ENCODE results near the gene TFCP2L1. TPM values are rescaled to one million over a fixed set of nuclear protein-coding genes. Genes with fewer than 3 reads are reported as not detected.

TFCP2L1 gene
- total RNA-seq, 1 donor from 2014 or later, result 0.02 TPM

- H3K4me3 Mint-ChIP-seq (ENCODE audit: unreplicated experiment), result no peak overlapping the region
- peak; percentile 66 for DNase-seq (ENCODE audit: low spot score)
- no peaks in the 10 kb centered on the region for H3K36me3 Mint-ChIP-seq (ENCODE audit: low read depth)
- H3K9me3 Mint-ChIP-seq (ENCODE audit: low read depth), result no peaks in the 10 kb centered on the region
- peaks cover 20% of the 10 kb centered on the region for H3K27me3 Mint-ChIP-seq (ENCODE audit: low read depth)
- no peak for TF ChIP-seq CTCF (IDR thresholded peaks at IDR 0.05)
- H3K27ac Mint-ChIP-seq (ENCODE audit: unreplicated experiment), result no peak overlapping the region
- no peaks in the 10 kb centered on the region for H3K4me1 Mint-ChIP-seq (ENCODE audit: low read depth)
These were observed 67.4 kb downstream of the TFCP2L1 start for GRCh38 chr2:121217627-121218026.

- Mint-ChIP-seq H3K4me3 (ENCODE audit: unreplicated experiment) (no peak overlapping the region), H3K36me3 (ENCODE audit: low read depth) (no peaks in the 10 kb centered on the region), H3K4me1 (ENCODE audit: low read depth) (no peaks in the 10 kb centered on the region), H3K9me3 (ENCODE audit: low read depth) (no peaks in the 10 kb centered on the region), H3K27me3 (ENCODE audit: low read depth) (peaks cover 18% of the 10 kb centered on the region), H3K27ac (ENCODE audit: unreplicated experiment) (no peak overlapping the region)
- no peak for TF ChIP-seq CTCF (IDR thresholded peaks at IDR 0.05)
- no peak for DNase-seq (ENCODE audit: low spot score)
These were observed 70.7 kb downstream of the TFCP2L1 start for GRCh38 chr2:121214296-121214695.

- no peaks in the 10 kb centered on the region for H3K9me3 Mint-ChIP-seq (ENCODE audit: low read depth)
- TF ChIP-seq CTCF (IDR thresholded peaks at IDR 0.05), result no peak
- H3K4me3 Mint-ChIP-seq (ENCODE audit: unreplicated experiment), result no peak overlapping the region
- DNase-seq (ENCODE audit: low spot score), result no peak
- H3K36me3 Mint-ChIP-seq (ENCODE audit: low read depth), result no peaks in the 10 kb centered on the region
- no peak overlapping the region for H3K27ac Mint-ChIP-seq (ENCODE audit: unreplicated experiment)
- H3K4me1 Mint-ChIP-seq (ENCODE audit: low read depth), result no peaks in the 10 kb centered on the region
- peaks cover 18% of the 10 kb centered on the region for H3K27me3 Mint-ChIP-seq (ENCODE audit: low read depth)
These were observed 71.6 kb downstream of the TFCP2L1 start for GRCh38 chr2:121213386-121213785.

GRCh38 chr2:121212661-121213325, 72.2 kb downstream of the TFCP2L1 start:
- Mint-ChIP-seq H3K27me3 (ENCODE audit: low read depth) (peaks cover 18% of the 10 kb centered on the region), H3K27ac (ENCODE audit: unreplicated experiment) (no peak overlapping the region), H3K4me1 (ENCODE audit: low read depth) (no peaks in the 10 kb centered on the region), H3K4me3 (ENCODE audit: unreplicated experiment) (no peak overlapping the region), H3K9me3 (ENCODE audit: low read depth) (no peaks in the 10 kb centered on the region), H3K36me3 (ENCODE audit: low read depth) (no peaks in the 10 kb centered on the region)
- no peak for DNase-seq (ENCODE audit: low spot score)
- no peak for TF ChIP-seq CTCF (IDR thresholded peaks at IDR 0.05)

GRCh38 chr2:121211689-121212151, 73.3 kb downstream of the TFCP2L1 start:
- H3K4me1 Mint-ChIP-seq (ENCODE audit: low read depth), result no peaks in the 10 kb centered on the region
- no peak for DNase-seq (ENCODE audit: low spot score)
- TF ChIP-seq CTCF (IDR thresholded peaks at IDR 0.05), result no peak
- peaks cover 19% of the 10 kb centered on the region for H3K27me3 Mint-ChIP-seq (ENCODE audit: low read depth)
- H3K36me3 Mint-ChIP-seq (ENCODE audit: low read depth), result no peaks in the 10 kb centered on the region
- H3K27ac Mint-ChIP-seq (ENCODE audit: unreplicated experiment), result no peak overlapping the region
- H3K4me3 Mint-ChIP-seq (ENCODE audit: unreplicated experiment), result no peak overlapping the region
- H3K9me3 Mint-ChIP-seq (ENCODE audit: low read depth), result no peaks in the 10 kb centered on the region
